ENCODE data around the gene U2AF2. TPM values are rescaled to one million over a fixed set of nuclear protein-coding genes. Genes with fewer than 3 reads are reported as not detected.

U2AF2 gene
- total RNA-seq, 1 experiment from 2014 or later: 343 TPM

DNA sequence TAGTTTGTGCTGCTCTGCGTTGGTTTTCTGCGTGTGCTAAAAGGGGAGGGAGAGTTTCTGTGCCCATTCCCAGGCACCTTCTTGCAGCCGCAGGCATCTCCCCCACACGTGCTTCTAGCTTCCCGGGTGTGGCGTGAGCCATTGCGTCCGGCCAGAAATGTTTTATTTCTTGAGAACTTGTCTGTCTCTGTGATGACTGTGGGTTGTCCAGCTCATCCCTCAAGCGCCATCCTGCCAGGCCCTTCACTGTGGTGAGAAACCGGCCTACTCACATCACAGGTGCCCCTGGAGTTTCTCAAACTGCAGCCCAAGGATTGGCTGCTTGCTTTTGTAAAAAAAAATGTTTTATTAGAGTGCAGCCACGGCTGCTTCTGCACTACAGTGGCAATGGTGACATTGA lies 44.4 kb downstream of the U2AF2 start:
- Histone ChIP-seq H3K4me3 (ENCODE audit: low read length) (no peak overlapping the region), H2AFZ (ENCODE audit: low read length) (no peak overlapping the region), H3K9me3 (ENCODE audit: low read length) (no peaks in the 10 kb centered on the region), H4K20me1 (ENCODE audit: low read length) (no peaks in the 10 kb centered on the region), H3K9ac (ENCODE audit: low read length) (no peak overlapping the region), H3K79me2 (ENCODE audit: low read length) (no peaks in the 10 kb centered on the region), H3K4me1 (ENCODE audit: insufficient read depth, low read length) (no peaks in the 10 kb centered on the region), H3K36me3 (ENCODE audit: low read depth, low read length) (peaks cover 23% of the 10 kb centered on the region), H3K27ac (ENCODE audit: low read length) (no peak overlapping the region), H3K4me2 (ENCODE audit: low read length) (no peak overlapping the region), H3F3A (ENCODE audit: low read length, unreplicated experiment) (no peaks in the 10 kb centered on the region), H3K27me3 (ENCODE audit: low read length) (no peaks in the 10 kb centered on the region), H3K9me2 (replicated peaks; ENCODE audit: low read length) (no peaks in the 10 kb centered on the region)
- no peak for ATAC-seq
- no peak for DNase-seq
- no TSS peak for BruUV-seq (replicated peaks)
- POLR2A ChIA-PET (ENCODE audit: unreplicated experiment): no interaction called here
- TF ChIP-seq, protein P1, sequence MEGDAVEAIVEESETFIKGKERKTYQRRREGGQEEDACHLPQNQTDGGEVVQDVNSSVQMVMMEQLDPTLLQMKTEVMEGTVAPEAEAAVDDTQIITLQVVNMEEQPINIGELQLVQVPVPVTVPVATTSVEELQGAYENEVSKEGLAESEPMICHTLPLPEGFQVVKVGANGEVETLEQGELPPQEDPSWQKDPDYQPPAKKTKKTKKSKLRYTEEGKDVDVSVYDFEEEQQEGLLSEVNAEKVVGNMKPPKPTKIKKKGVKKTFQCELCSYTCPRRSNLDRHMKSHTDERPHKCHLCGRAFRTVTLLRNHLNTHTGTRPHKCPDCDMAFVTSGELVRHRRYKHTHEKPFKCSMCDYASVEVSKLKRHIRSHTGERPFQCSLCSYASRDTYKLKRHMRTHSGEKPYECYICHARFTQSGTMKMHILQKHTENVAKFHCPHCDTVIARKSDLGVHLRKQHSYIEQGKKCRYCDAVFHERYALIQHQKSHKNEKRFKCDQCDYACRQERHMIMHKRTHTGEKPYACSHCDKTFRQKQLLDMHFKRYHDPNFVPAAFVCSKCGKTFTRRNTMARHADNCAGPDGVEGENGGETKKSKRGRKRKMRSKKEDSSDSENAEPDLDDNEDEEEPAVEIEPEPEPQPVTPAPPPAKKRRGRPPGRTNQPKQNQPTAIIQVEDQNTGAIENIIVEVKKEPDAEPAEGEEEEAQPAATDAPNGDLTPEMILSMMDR (conservative IDR thresholded peaks at IDR 0.05; ENCODE audit: low read depth, low read length): no peak
- TF ChIP-seq EZH2 (IDR thresholded peaks at IDR 0.05; ENCODE audit: low read length, unreplicated experiment) (no peak), EZH2phosphoT487 (IDR thresholded peaks at IDR 0.05; ENCODE audit: borderline replicate concordance, low read length) (no peak)
- intact Hi-C loops (cut with micrococcal nuclease): no loop called here
- CTCF ChIA-PET: no interaction called here

DNA sequence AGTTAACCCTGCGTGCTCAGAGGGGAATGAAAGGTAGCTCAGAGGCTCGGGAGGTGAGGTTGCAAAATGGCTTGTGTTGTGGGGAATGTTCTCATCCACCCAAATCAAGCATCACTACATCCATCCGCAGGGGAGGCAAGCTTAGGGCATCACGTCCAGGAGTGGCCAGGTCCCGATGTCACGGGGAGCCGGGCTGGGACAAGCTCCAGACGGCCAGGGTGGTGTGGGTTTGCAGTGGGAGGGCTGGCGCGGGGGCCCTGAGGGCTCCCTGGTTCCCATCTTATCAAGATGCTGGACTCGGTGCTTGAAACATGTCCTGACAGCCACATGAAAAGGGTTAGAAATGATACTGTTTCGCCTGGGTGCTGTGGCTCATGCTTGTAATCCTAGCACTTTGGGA lies 46.0 kb downstream of the U2AF2 start:
- no peaks in the 10 kb centered on the region for H3K9me2 ChIP-seq (replicated peaks; ENCODE audit: low read length)
- H3K27ac ChIP-seq (ENCODE audit: low read length): no peak overlapping the region
- H3K9me3 ChIP-seq (ENCODE audit: low read length): no peaks in the 10 kb centered on the region
- no peak overlapping the region for H3K9ac ChIP-seq (ENCODE audit: low read length)
- ChIA-PET CTCF (no interaction called here), POLR2A (ENCODE audit: unreplicated experiment) (no interaction called here)
- no peak for TF ChIP-seq EZH2 (IDR thresholded peaks at IDR 0.05; ENCODE audit: low read length, unreplicated experiment)
- TF ChIP-seq, protein P1 (conservative IDR thresholded peaks at IDR 0.05; ENCODE audit: low read depth, low read length): no peak
- TF ChIP-seq EZH2phosphoT487 (IDR thresholded peaks at IDR 0.05; ENCODE audit: borderline replicate concordance, low read length): no peak
- H3K4me2 ChIP-seq (ENCODE audit: low read length): no peak overlapping the region
- H4K20me1 ChIP-seq (ENCODE audit: low read length): no peaks in the 10 kb centered on the region
- ATAC-seq (no peak), DNase-seq (no peak)
- peaks cover 22% of the 10 kb centered on the region for H3K36me3 ChIP-seq (ENCODE audit: low read depth, low read length)
- H3K27me3 ChIP-seq (ENCODE audit: low read length): no peaks in the 10 kb centered on the region
- H2AFZ ChIP-seq (ENCODE audit: low read length): no peak overlapping the region
- intact Hi-C loops (cut with micrococcal nuclease): no loop called here
- BruUV-seq (replicated peaks): no TSS peak
- H3F3A ChIP-seq (ENCODE audit: low read length, unreplicated experiment): no peaks in the 10 kb centered on the region
- H3K4me3 ChIP-seq (ENCODE audit: low read length): no peak overlapping the region
- H3K4me1 ChIP-seq (ENCODE audit: insufficient read depth, low read length): no peaks in the 10 kb centered on the region
- H3K79me2 ChIP-seq (ENCODE audit: low read length): no peaks in the 10 kb centered on the region

DNA sequence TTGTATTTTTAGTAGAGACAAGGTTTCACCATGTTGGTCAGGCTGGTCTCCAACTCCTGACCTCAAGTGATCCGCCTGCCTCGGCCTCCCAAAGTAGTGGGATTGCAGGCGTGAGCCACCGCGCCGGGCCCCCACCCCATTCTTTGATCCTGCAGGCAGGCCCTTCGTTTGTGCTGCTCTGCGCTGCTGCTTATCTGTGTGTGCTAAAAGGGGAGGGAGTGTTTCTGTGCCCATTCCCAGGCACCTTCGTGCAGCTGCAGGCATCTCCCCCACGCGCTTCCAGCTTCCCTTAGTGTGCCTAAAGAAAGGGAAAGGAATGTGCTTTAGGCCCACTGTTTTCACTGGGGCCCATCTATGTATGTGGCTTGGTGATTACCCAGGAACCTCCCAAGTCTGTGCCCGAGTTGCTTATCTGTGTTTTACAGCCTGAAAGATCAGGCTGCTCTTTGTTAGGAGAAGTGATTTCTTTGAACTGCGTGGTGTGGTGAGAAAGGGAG lies 47.3 kb downstream of the U2AF2 start:
- Histone ChIP-seq H3F3A (ENCODE audit: low read length, unreplicated experiment) (no peaks in the 10 kb centered on the region), H4K20me1 (ENCODE audit: low read length) (no peaks in the 10 kb centered on the region), H3K27me3 (ENCODE audit: low read length) (no peaks in the 10 kb centered on the region), H3K9me2 (replicated peaks; ENCODE audit: low read length) (no peaks in the 10 kb centered on the region), H3K79me2 (ENCODE audit: low read length) (no peaks in the 10 kb centered on the region), H3K4me3 (ENCODE audit: low read length) (no peak overlapping the region), H2AFZ (ENCODE audit: low read length) (no peak overlapping the region), H3K27ac (ENCODE audit: low read length) (no peak overlapping the region), H3K9ac (ENCODE audit: low read length) (no peak overlapping the region), H3K9me3 (ENCODE audit: low read length) (no peaks in the 10 kb centered on the region), H3K4me1 (ENCODE audit: insufficient read depth, low read length) (no peaks in the 10 kb centered on the region), H3K4me2 (ENCODE audit: low read length) (no peak overlapping the region), H3K36me3 (ENCODE audit: low read depth, low read length) (peaks cover 22% of the 10 kb centered on the region)
- intact Hi-C loops (cut with micrococcal nuclease): no loop called here
- ChIA-PET CTCF (no interaction called here), POLR2A (ENCODE audit: unreplicated experiment) (no interaction called here)
- no TSS peak for BruUV-seq (replicated peaks)
- DNase-seq: no peak
- ATAC-seq: no peak
- TF ChIP-seq EZH2 (IDR thresholded peaks at IDR 0.05; ENCODE audit: low read length, unreplicated experiment): no peak
- TF ChIP-seq EZH2phosphoT487 (IDR thresholded peaks at IDR 0.05; ENCODE audit: borderline replicate concordance, low read length): no peak
- TF ChIP-seq, protein P1 (conservative IDR thresholded peaks at IDR 0.05; ENCODE audit: low read depth, low read length): no peak
